Measurements from ENCODE around the gene PWP2.
"Not testable (repeated sequence)": the region's sequence is repeated elsewhere in the genome, so short reads cannot be mapped to it uniquely, and the experiment has no call there.

Gene PWP2

GRCh38 chr21:44143380-44143779, 36.2 kb downstream of the PWP2 start:
- not testable (repeated sequence) for H3K4me2 ChIP-seq (ENCODE audit: low read length); H3F3A ChIP-seq (ENCODE audit: control insufficient read depth, insufficient read depth); H3K36me3 ChIP-seq (ENCODE audit: control insufficient read depth, low read length); H3K27ac ChIP-seq (ENCODE audit: low read depth, low read length); H3K4me1 ChIP-seq (ENCODE audit: control insufficient read depth, low read length); H3K9me3 ChIP-seq (ENCODE audit: control insufficient read depth, insufficient read depth, low read length); H3K27me3 ChIP-seq (ENCODE audit: control insufficient read depth, low read length); H4K20me1 ChIP-seq (ENCODE audit: control insufficient read depth, insufficient read depth, low read depth, low read length); H3K79me2 ChIP-seq (ENCODE audit: control insufficient read depth, low read length); H3K9me2 ChIP-seq (replicated peaks; ENCODE audit: control insufficient read depth, low read length); H3K4me3 ChIP-seq (ENCODE audit: low read length)

- not testable (repeated sequence) for H3K27ac ChIP-seq (ENCODE audit: low read depth, low read length); H3K4me1 ChIP-seq (ENCODE audit: control insufficient read depth, low read length); H3K36me3 ChIP-seq (ENCODE audit: control insufficient read depth, low read length); H3F3A ChIP-seq (ENCODE audit: control insufficient read depth, insufficient read depth); H3K79me2 ChIP-seq (ENCODE audit: control insufficient read depth, low read length); H4K20me1 ChIP-seq (ENCODE audit: control insufficient read depth, insufficient read depth, low read depth, low read length); H3K4me3 ChIP-seq (ENCODE audit: low read length); H3K27me3 ChIP-seq (ENCODE audit: control insufficient read depth, low read length); H3K9me2 ChIP-seq (replicated peaks; ENCODE audit: control insufficient read depth, low read length); H3K4me2 ChIP-seq (ENCODE audit: low read length); H3K9me3 ChIP-seq (ENCODE audit: control insufficient read depth, insufficient read depth, low read length)
Measured at GRCh38 chr21:44143996-44144395, 36.8 kb downstream of the PWP2 start.

GRCh38 chr21:44144784-44145602, 37.8 kb downstream of the PWP2 start:
- H3K4me2 ChIP-seq (ENCODE audit: low read length); H3K27ac ChIP-seq (ENCODE audit: low read depth, low read length); H3F3A ChIP-seq (ENCODE audit: control insufficient read depth, insufficient read depth); H3K27me3 ChIP-seq (ENCODE audit: control insufficient read depth, low read length); H3K9me3 ChIP-seq (ENCODE audit: control insufficient read depth, insufficient read depth, low read length); H4K20me1 ChIP-seq (ENCODE audit: control insufficient read depth, insufficient read depth, low read depth, low read length); H3K36me3 ChIP-seq (ENCODE audit: control insufficient read depth, low read length); H3K9me2 ChIP-seq (replicated peaks; ENCODE audit: control insufficient read depth, low read length); H3K79me2 ChIP-seq (ENCODE audit: control insufficient read depth, low read length); H3K4me3 ChIP-seq (ENCODE audit: low read length); H3K4me1 ChIP-seq (ENCODE audit: control insufficient read depth, low read length): not testable (repeated sequence)

GRCh38 chr21:44145616-44146015, 38.4 kb downstream of the PWP2 start:
- not testable (repeated sequence) for H3K27ac ChIP-seq (ENCODE audit: low read depth, low read length); H3F3A ChIP-seq (ENCODE audit: control insufficient read depth, insufficient read depth); H3K36me3 ChIP-seq (ENCODE audit: control insufficient read depth, low read length); H3K27me3 ChIP-seq (ENCODE audit: control insufficient read depth, low read length); H3K4me2 ChIP-seq (ENCODE audit: low read length); H3K79me2 ChIP-seq (ENCODE audit: control insufficient read depth, low read length); H3K9me2 ChIP-seq (replicated peaks; ENCODE audit: control insufficient read depth, low read length); H4K20me1 ChIP-seq (ENCODE audit: control insufficient read depth, insufficient read depth, low read depth, low read length); H3K4me1 ChIP-seq (ENCODE audit: control insufficient read depth, low read length); H3K4me3 ChIP-seq (ENCODE audit: low read length); H3K9me3 ChIP-seq (ENCODE audit: control insufficient read depth, insufficient read depth, low read length)

- H3K4me3 ChIP-seq (ENCODE audit: low read length); H3K27me3 ChIP-seq (ENCODE audit: control insufficient read depth, low read length); H3K4me1 ChIP-seq (ENCODE audit: control insufficient read depth, low read length); H3K79me2 ChIP-seq (ENCODE audit: control insufficient read depth, low read length); H4K20me1 ChIP-seq (ENCODE audit: control insufficient read depth, insufficient read depth, low read depth, low read length); H3K36me3 ChIP-seq (ENCODE audit: control insufficient read depth, low read length); H3F3A ChIP-seq (ENCODE audit: control insufficient read depth, insufficient read depth); H3K9me3 ChIP-seq (ENCODE audit: control insufficient read depth, insufficient read depth, low read length); H3K4me2 ChIP-seq (ENCODE audit: low read length); H3K9me2 ChIP-seq (replicated peaks; ENCODE audit: control insufficient read depth, low read length); H3K27ac ChIP-seq (ENCODE audit: low read depth, low read length): not testable (repeated sequence)
Measured at GRCh38 chr21:44147108-44147507, 39.9 kb downstream of the PWP2 start.

- H3K27me3 ChIP-seq (ENCODE audit: control insufficient read depth, low read length); H3K9me3 ChIP-seq (ENCODE audit: control insufficient read depth, insufficient read depth, low read length); H3K4me2 ChIP-seq (ENCODE audit: low read length); H3K36me3 ChIP-seq (ENCODE audit: control insufficient read depth, low read length); H3K4me3 ChIP-seq (ENCODE audit: low read length); H3K4me1 ChIP-seq (ENCODE audit: control insufficient read depth, low read length); H3K27ac ChIP-seq (ENCODE audit: low read depth, low read length); H3F3A ChIP-seq (ENCODE audit: control insufficient read depth, insufficient read depth); H3K9me2 ChIP-seq (replicated peaks; ENCODE audit: control insufficient read depth, low read length); H4K20me1 ChIP-seq (ENCODE audit: control insufficient read depth, insufficient read depth, low read depth, low read length); H3K79me2 ChIP-seq (ENCODE audit: control insufficient read depth, low read length): not testable (repeated sequence)
Measured at GRCh38 chr21:44150255-44150654, 43.1 kb downstream of the PWP2 start.

GRCh38 chr21:44153214-44153888, 46.2 kb downstream of the PWP2 start:
- not testable (repeated sequence) for H3K4me3 ChIP-seq (ENCODE audit: low read length); H3K9me2 ChIP-seq (replicated peaks; ENCODE audit: control insufficient read depth, low read length); H3K4me2 ChIP-seq (ENCODE audit: low read length); H3K27ac ChIP-seq (ENCODE audit: low read depth, low read length); H3K9me3 ChIP-seq (ENCODE audit: control insufficient read depth, insufficient read depth, low read length); H3F3A ChIP-seq (ENCODE audit: control insufficient read depth, insufficient read depth); H3K79me2 ChIP-seq (ENCODE audit: control insufficient read depth, low read length); H4K20me1 ChIP-seq (ENCODE audit: control insufficient read depth, insufficient read depth, low read depth, low read length); H3K27me3 ChIP-seq (ENCODE audit: control insufficient read depth, low read length); H3K4me1 ChIP-seq (ENCODE audit: control insufficient read depth, low read length); H3K36me3 ChIP-seq (ENCODE audit: control insufficient read depth, low read length)

- not testable (repeated sequence) for H3K9me3 ChIP-seq (ENCODE audit: control insufficient read depth, insufficient read depth, low read length); H3K9me2 ChIP-seq (replicated peaks; ENCODE audit: control insufficient read depth, low read length); H3K27me3 ChIP-seq (ENCODE audit: control insufficient read depth, low read length); H4K20me1 ChIP-seq (ENCODE audit: control insufficient read depth, insufficient read depth, low read depth, low read length); H3K4me1 ChIP-seq (ENCODE audit: control insufficient read depth, low read length); H3K4me2 ChIP-seq (ENCODE audit: low read length); H3K4me3 ChIP-seq (ENCODE audit: low read length); H3K36me3 ChIP-seq (ENCODE audit: control insufficient read depth, low read length); H3K27ac ChIP-seq (ENCODE audit: low read depth, low read length); H3K79me2 ChIP-seq (ENCODE audit: control insufficient read depth, low read length); H3F3A ChIP-seq (ENCODE audit: control insufficient read depth, insufficient read depth)
Measured at GRCh38 chr21:44153889-44154228, 46.7 kb downstream of the PWP2 start.

Measured in DOHH2 (cell line).